GM18511 (cell line): ENCODE data around the gene FAM200B.
"Not testable (repeated sequence)": the region's sequence is repeated elsewhere in the genome, so short reads cannot be mapped to it uniquely, and the experiment has no call there.

Experiments used
- ATAC-seq: cut with Tn5 transposase; IDR thresholded peaks from one replicate; pipeline ENCODE4 v1.9.1; 2021; ENCODE audit warnings: mild to moderate bottlenecking, moderate library complexity; ENCODE audit not compliant: unreplicated experiment

The FAM200B gene

DNA sequence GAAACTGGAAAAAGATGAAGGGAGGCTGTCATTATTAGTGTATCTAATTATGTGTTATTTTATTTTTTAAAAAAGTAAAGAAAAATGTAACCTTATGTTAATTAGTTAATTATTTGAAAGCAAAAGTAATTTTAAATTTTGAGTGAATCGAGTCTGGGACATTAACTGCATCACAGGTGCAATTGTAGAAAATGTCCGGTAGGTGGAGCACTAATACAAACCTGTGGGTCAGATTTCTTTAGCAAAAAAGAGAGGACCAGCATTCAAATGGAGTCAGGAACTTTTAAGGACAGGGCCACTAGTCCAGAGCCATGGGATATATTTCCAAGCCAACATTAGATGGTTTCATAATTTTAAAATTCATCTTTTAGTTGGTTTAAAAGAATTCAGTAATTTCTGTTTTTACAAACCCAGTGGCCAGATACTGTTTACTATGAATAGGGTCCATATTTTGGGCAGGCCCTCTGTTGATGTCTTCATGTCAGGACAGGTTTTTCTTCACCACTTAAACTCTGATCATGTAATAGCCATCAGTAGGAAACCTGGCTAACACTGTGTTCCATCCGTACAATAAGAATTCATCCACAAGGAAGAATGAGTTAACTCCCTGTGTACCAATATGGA, 48.4 kb downstream of the FAM200B start:
- peak; percentile 74 for ATAC-seq

DNA sequence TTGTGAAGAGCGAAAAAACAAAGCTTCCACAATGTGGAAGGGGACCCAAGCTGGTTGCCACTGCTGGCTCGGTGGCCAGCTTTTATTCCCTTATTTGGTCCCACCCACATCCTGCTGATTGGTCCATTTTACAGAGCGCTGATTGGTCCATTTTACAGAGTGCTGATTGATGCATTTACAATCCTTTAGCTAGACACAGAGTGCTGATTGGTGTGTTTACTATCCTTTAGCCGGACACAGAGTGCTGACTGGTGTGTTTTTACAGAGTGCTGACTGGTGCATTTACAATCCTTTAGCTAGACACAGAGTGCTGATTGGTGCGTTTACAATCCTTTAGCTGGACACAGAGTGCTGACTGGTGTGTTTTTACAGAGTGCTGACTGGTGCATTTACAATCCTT, 51.4 kb downstream of the FAM200B start:
- not testable (repeated sequence) for ATAC-seq

DNA sequence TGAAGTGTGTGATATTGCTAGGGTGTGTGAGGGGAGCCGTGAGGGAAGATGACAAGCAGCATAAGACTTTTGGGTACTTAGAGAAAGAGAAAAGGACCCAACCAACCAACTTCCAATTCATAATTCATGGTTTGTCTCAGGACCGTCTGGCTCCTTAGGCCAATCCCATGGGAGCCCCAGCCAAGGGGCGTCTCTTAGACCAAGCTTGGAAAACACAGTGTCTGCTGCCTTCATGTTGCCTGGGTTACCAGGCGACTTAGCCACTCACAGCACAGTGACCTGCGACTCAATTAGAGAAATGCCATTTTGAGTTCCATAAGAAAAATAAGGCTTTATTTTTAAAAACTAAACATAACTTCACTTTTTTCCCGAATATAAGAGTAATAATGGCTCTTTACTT, 53.9 kb downstream of the FAM200B start:
- no peak for ATAC-seq

DNA sequence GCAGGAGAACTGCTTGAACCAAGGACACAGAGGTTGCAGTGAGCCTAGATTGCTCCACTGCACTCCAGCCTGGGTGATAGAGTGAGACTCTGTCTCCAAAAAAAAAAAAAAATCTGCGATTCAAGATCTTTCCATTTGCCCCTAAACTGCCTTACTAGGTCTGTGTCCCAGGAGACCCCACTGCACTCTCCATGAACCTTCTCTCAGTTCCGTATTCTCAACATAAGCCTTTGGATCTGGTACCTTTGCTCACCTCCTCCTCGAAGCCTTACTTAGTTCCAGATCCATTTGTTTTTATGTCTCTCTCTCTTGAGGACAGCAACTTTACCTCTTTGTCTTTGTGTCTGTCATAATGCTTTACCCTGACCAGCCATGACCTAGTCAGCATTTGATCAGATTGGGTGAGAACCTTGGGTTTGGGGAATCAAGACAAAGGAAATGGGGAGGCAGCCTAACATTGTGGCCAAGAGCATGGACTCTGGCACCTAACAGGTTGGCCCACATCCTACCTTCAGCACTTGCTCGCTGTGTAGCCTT, 55.0 kb downstream of the FAM200B start:
- ATAC-seq: peak; percentile 56

DNA sequence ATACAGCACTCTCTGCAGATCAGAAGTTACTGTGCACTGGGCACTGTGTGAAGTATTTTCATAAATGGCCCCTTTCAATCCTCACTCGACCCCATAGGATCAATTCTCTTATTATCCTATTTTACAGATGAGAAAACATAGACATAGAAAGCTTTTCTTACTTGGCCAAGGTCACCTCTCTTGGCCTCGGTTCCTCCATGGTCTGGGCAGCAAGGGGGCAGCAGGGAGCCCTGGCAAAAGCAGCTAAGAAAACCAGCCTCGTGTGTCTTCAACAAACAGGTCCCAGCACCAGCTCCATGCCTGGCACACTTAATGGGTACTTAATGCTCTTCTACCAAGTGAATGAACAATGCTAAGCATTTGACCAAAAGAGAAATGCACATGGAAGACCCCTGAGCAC, 55.6 kb downstream of the FAM200B start:
- no peak for ATAC-seq

DNA sequence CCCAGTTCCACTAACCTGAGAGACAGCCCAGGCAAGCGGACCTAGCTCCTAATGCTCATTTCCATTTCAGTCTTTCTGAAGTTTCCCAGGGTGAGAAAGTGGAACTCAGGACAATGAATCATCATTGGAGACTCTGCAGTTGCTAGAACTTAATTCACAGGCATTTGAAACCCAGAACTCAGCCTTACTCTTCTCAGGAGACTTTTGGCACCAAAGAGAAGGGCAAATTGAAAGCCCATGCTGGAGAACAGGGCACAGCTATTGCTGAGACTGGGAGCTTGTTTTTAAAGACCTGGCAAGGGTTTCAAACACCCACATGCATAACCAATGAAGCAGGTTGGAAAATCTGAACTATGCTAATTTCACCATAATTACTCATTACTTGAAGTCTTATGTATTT, 57.2 kb downstream of the FAM200B start:
- no peak for ATAC-seq
